K562 (cell line): ENCODE data around the gene SLC6A1. TPM values are rescaled to one million over a fixed set of nuclear protein-coding genes. Genes with fewer than 3 reads are reported as not detected.

Experiments used
- ATAC-seq: fragments of 200-7000 bp; cut with Tn5 transposase; 3 replicates; pipeline ENCODE4 v1.9.1; 2020; ENCODE audit warnings: moderate library complexity
- BruUV-seq: library from RNA; stranded (reverse); fragments of 400-500 nt; replicated peaks from 2 replicates; lab custom pipeline; 2021; lab: Mats Ljungman, UMichigan
- CTCF ChIA-PET: fragments of 300-600 bp; formaldehyde crosslinking; extraction: SDS; loops from one replicate; lab custom pipeline; 2021; ENCODE audit warnings: low intra/inter-chr PET ratio; lab: Yijun Ruan, JAX
- POLR2A ChIA-PET: fragments of 300-600, 350-650 bp; sonication (Branson Sonifier 250); formaldehyde crosslinking; extraction: SDS; loops from one replicate; lab custom pipeline; 2021; ENCODE audit warnings: antibody characterized with exemption, inconsistent platforms; lab: Yijun Ruan, JAX
- DNase-seq, 4 experiments: peaks; one replicate each; pipeline versions ENCODE4 v3.0.0 to v3.0.0-alpha.2; 2011 to 2018; ENCODE audit warnings: low spot score in 3 of 4, mixed read lengths in 3 of 4; ENCODE audit errors: extremely low read depth in 1 of 4
- FAIRE-seq: peaks from 2 replicates; lab custom pipeline; 2011; peaks lifted over from hg19 to GRCh38; lab: Jason Lieb, UNC
- H2AFZ ChIP-seq: 2 replicates; pipeline ENCODE4 v1.6.0; 2011; ENCODE audit warnings: low read depth, low read length, control low read depth, inconsistent platforms
- H3K27ac ChIP-seq: fragments of 200-600 bp; 3 replicates; pipeline ENCODE4 v1.8.0; 2011; ENCODE audit warnings: low read depth, mild to moderate bottlenecking, control low read depth, inconsistent platforms, low read length, moderate library complexity, mixed read lengths; ENCODE audit errors: extremely low read depth
- H3K27me3 ChIP-seq, 2 experiments: fragments of 300-600 bp in 1 of 2; 2 replicates in 1 of 2; 3 replicates in 1 of 2; pipeline versions ENCODE4 v1.6.0 to v1.8.0; 2011; ENCODE audit warnings: inconsistent platforms in 2 of 2, low read length in 2 of 2, mild to moderate bottlenecking in 1 of 2, mixed read lengths in 1 of 2, moderate library complexity in 1 of 2; ENCODE audit not compliant: control insufficient read depth in 2 of 2, insufficient read depth in 2 of 2
- H3K36me3 ChIP-seq: fragments of 300-600 bp; 3 replicates; pipeline ENCODE4 v1.8.0; 2011; ENCODE audit warnings: mild to moderate bottlenecking, low read length, inconsistent platforms; ENCODE audit not compliant: control insufficient read depth, insufficient read depth
- H3K4me1 ChIP-seq, 2 experiments: fragments of 200-600 bp in 1 of 2; replicated peaks in 1 of 2; 2 replicates in 1 of 2; 3 replicates in 1 of 2; pipeline versions ENCODE4 v1.5.1 to v1.8.0; 2011; ENCODE audit warnings: inconsistent platforms in 2 of 2, low read length in 2 of 2, mild to moderate bottlenecking in 1 of 2, mixed read lengths in 1 of 2, moderate library complexity in 1 of 2; ENCODE audit not compliant: control insufficient read depth in 2 of 2, insufficient read depth in 2 of 2
- H3K4me2 ChIP-seq: 2 replicates; pipeline ENCODE4 v1.6.1; 2011; ENCODE audit warnings: low read length, control low read depth, inconsistent platforms, mixed read lengths; ENCODE audit not compliant: insufficient read depth
- H3K4me3 ChIP-seq: fragments of 200-600 bp; sonication (generic), shearing (Covaris generic); 2 replicates; pipeline ENCODE4 v1.5.1; 2016; ENCODE audit warnings: control low read depth, inconsistent platforms
- H3K79me2 ChIP-seq: fragments of 200-600 bp; 3 replicates; pipeline ENCODE4 v1.8.0; 2011; ENCODE audit warnings: low read length, inconsistent platforms; ENCODE audit not compliant: control insufficient read depth, insufficient read depth
- H3K9ac ChIP-seq, 2 experiments: 2 replicates each; pipeline versions ENCODE4 v1.6.0 to v1.6.1; 2011; ENCODE audit warnings: low read depth in 2 of 2, low read length in 2 of 2, control low read depth in 1 of 2, inconsistent platforms in 1 of 2, mild to moderate bottlenecking in 1 of 2, mixed read lengths in 1 of 2; ENCODE audit not compliant: insufficient read depth in 1 of 2
- H3K9me1 ChIP-seq: one replicate; pipeline ENCODE4 v1.6.0; 2011; ENCODE audit warnings: inconsistent platforms, mild to moderate bottlenecking, low read length, moderate library complexity; ENCODE audit not compliant: control insufficient read depth, insufficient read depth
- H3K9me3 ChIP-seq: replicated peaks from 2 replicates; pipeline ENCODE4 v1.5.1; 2011; ENCODE audit warnings: low read depth, low read length, inconsistent platforms; ENCODE audit not compliant: control insufficient read depth, insufficient read depth
- H4K20me1 ChIP-seq: replicated peaks from 2 replicates; pipeline ENCODE4 v1.6.1; 2011; ENCODE audit warnings: low read length, inconsistent platforms, mixed read lengths; ENCODE audit not compliant: control insufficient read depth, insufficient read depth
- ATF4 ChIP-seq: fragments of 450-650 bp; formaldehyde crosslinking; IDR thresholded peaks from 2 replicates; pipeline ENCODE4 v1.4.0; 2022; ENCODE audit warnings: mild to moderate bottlenecking, moderate library complexity
- CXXC5 ChIP-seq: fragments of 250-450 bp; sonication (Bioruptor Pico); IDR thresholded peaks from 2 replicates; pipeline ENCODE4 v1.8.0; 2022; ENCODE audit warnings: inconsistent platforms, mild to moderate bottlenecking, moderate library complexity
- E2F6 ChIP-seq, 2 experiments: IDR thresholded peaks; 2 replicates each; pipeline ENCODE4 v1.6.1; 2011; ENCODE audit warnings: borderline replicate concordance in 1 of 2, control low read depth in 1 of 2, low read depth in 1 of 2, low read length in 1 of 2, mild to moderate bottlenecking in 1 of 2, mixed read lengths in 1 of 2, moderate library complexity in 1 of 2; ENCODE audit not compliant: insufficient read depth in 1 of 2, insufficient read length in 1 of 2, poor library complexity in 1 of 2, severe bottlenecking in 1 of 2; ENCODE audit errors: extremely low read depth in 1 of 2
- HCFC1 ChIP-seq: IDR thresholded peaks from 2 replicates; pipeline ENCODE4 v1.6.1; 2012; ENCODE audit warnings: low read depth, low read length, improper control_type of control experiment
- MEIS2 ChIP-seq: fragments of 450-650 bp; IDR thresholded peaks from 2 replicates; pipeline ENCODE4 v1.6.1; 2014; ENCODE audit warnings: mild to moderate bottlenecking; ENCODE audit not compliant: partially characterized antibody
- NFATC3 ChIP-seq: fragments of 450-650 bp; IDR thresholded peaks from 2 replicates; pipeline ENCODE4 v1.6.1; 2017; ENCODE audit warnings: mild to moderate bottlenecking
- SMAD3 ChIP-seq: fragments of 450-650 bp; formaldehyde crosslinking; conservative IDR thresholded peaks from 2 replicates; pipeline ENCODE4 v1.4.0; 2020; ENCODE audit warnings: mild to moderate bottlenecking
- TCF7 ChIP-seq: sonication (generic); IDR thresholded peaks from 2 replicates; pipeline ENCODE4 v1.6.1; 2016; ENCODE audit warnings: antibody characterized with exemption, borderline replicate concordance
- TFAM ChIP-seq: fragments of 250-450 bp; sonication (Bioruptor Pico); conservative IDR thresholded peaks from 2 replicates; pipeline ENCODE4 v1.5.0; 2021; ENCODE audit warnings: mild to moderate bottlenecking, moderate library complexity
- YBX1 ChIP-seq: fragments of 450-650 bp; IDR thresholded peaks from 2 replicates; pipeline ENCODE4 v1.7.1; 2016; ENCODE audit warnings: mild to moderate bottlenecking
- ZBTB17 ChIP-seq: fragments of 450-650 bp; formaldehyde crosslinking; IDR thresholded peaks from 2 replicates; pipeline ENCODE4 v1.4.0; 2020; ENCODE audit warnings: mild to moderate bottlenecking
- ZFX ChIP-seq: sonication (generic); formaldehyde crosslinking; IDR thresholded peaks from 2 replicates; pipeline ENCODE4 v1.8.0; 2022; ENCODE audit warnings: mild to moderate bottlenecking, missing genetic modification reagents, moderate library complexity
- ZNF239 ChIP-seq: fragments of 250-450 bp; sonication (Bioruptor Pico); IDR thresholded peaks from 2 replicates; pipeline ENCODE4 v1.4.0; 2020; ENCODE audit warnings: mild to moderate bottlenecking
- ZNF551 ChIP-seq: fragments of 250-450 bp; sonication (Bioruptor Pico); IDR thresholded peaks from 2 replicates; pipeline ENCODE4 v1.5.0; 2021; ENCODE audit warnings: mild to moderate bottlenecking, moderate library complexity
- ZNF764 ChIP-seq: fragments of 250-450 bp; sonication (Bioruptor Pico); IDR thresholded peaks from 2 replicates; pipeline ENCODE4 v1.4.0; 2020; ENCODE audit warnings: low read depth, mild to moderate bottlenecking, moderate library complexity
- ZSCAN32 ChIP-seq: fragments of 450-650 bp; formaldehyde crosslinking; IDR thresholded peaks from 2 replicates; pipeline ENCODE4 v1.4.0; 2020; ENCODE audit warnings: mild to moderate bottlenecking, moderate library complexity
- WGBS: fragments of 100-300 bp; shearing (Covaris generic); methylation state at CpG from one replicate; pipeline ENCODE4 v1.1.6; 2016; ENCODE audit warnings: low coverage, mixed read lengths; ENCODE audit not compliant: insufficient coverage; ENCODE audit errors: missing lambda C conversion rate; 5-methylcytosine and 5-hydroxymethylcytosine counted together
- in situ Hi-C: fragments of 300-500 bp; cut with MboI; formaldehyde crosslinking; loops from 4 replicates; pipeline ENCODE4 v1.15.0; 2018; ENCODE audit warnings: inconsistent platforms, mixed read lengths
- intact Hi-C: fragments of 100-400 bp; cut with micrococcal nuclease; formaldehyde crosslinking; loops from 2 replicates; pipeline ENCODE4 v1.14.2; 2022
- polyA plus RNA-seq, 8 experiments: library from polyadenylated mRNA; depleted of rRNA in 4 of 8; stranded (reverse) in 5 of 8; unstranded in 3 of 8; fragments of >200 nt; fragmentation: Nextera tagmentation in 2 of 8; fragmentation: Illumina TruSeq in 1 of 8; extraction: Ambion mirVana in 2 of 8; extraction: Trizol in 1 of 8; gene quantifications; 2 replicates each; pipeline versions ENCODE4 v1.2.1 to v1.2.3, GENCODE V29; 2011 to 2014; ENCODE audit warnings: inconsistent platforms in 1 of 8, missing spikeins in 1 of 8
- total RNA-seq, 7 experiments: library from RNA; depleted of rRNA in 6 of 7; stranded (reverse); fragments of >200 nt in 6 of 7; fragmentation: Illumina TruSeq in 2 of 7; extraction: Trizol in 2 of 7; gene quantifications; 2 replicates each; pipeline versions ENCODE4 v1.2.1 to v1.2.3, GENCODE V29; 2011 to 2021; ENCODE audit warnings: low replicate concordance in 1 of 7

The SLC6A1 gene
- total and polyA plus RNA-seq, 9 of the 15 experiments (the other 6 are each of a cell fraction or from before 2014, with no cell fraction given) = not detected

- WGBS = 0% methylated on average over 5 of the region's 5 CpGs
- no peak for FAIRE-seq
- peaks cover 15% of the 10 kb centered on the region; the same call in 1 of the 2 replicates for H4K20me1 ChIP-seq
Measured at GRCh38 chr3:11016727-11017126, 24.2 kb downstream of the SLC6A1 start.

GRCh38 chr3:11019116-11019819, 26.7 kb downstream of the SLC6A1 start:
- Histone ChIP-seq H3K9ac (no peak overlapping the region), H3K27me3 (peaks cover 27 to 66% of the 10 kb centered on the region in 2 experiments; a peak in 4 of 5 replicates), H3K27ac (no peak overlapping the region), H3K36me3 (no peaks in the 10 kb centered on the region), H3K4me2 (no peak overlapping the region), H2AFZ (no peak overlapping the region), H3K79me2 (no peaks in the 10 kb centered on the region), H4K20me1 (peaks cover 18% of the 10 kb centered on the region; the same call in 1 of the 2 replicates), H3K9me3 (no peaks in the 10 kb centered on the region), H3K4me1 (0 out of 5 replicates have a peak, but pooled peaks cover 0 to 3% of the 10 kb centered on the region in 2 experiments), H3K9me1 (no peaks in the 10 kb centered on the region), H3K4me3 (no peak overlapping the region)
- no TSS peak for BruUV-seq
- in situ Hi-C loops = no loop called here
- POLR2A ChIA-PET = interaction anchor here (0.6 kb wide), 2 partner anchors 10 to 501 kb away, joined by 3 to 4 read pairs; no protein-coding TSS in a partner anchor
- DNase-seq = no peak
- no peak for FAIRE-seq
- no peak for ATAC-seq
- intact Hi-C loops = no loop called here
- 3% methylated on average over 3 of the region's 3 CpGs for WGBS
- CTCF ChIA-PET = no interaction called here
- TF ChIP-seq ZNF764 = no peak
- TF ChIP-seq ZNF551 (CRISPR knock-in tag) = no peak
- no peak for TF ChIP-seq MEIS2
- TF ChIP-seq ZBTB17 = no peak
- no peak for TF ChIP-seq SMAD3 (CRISPR knock-in tag)
- TF ChIP-seq ATF4 (CRISPR knock-in tag) = no peak
- TF ChIP-seq E2F6 (IDR thresholded peaks at IDR 0.05; ENCODE audit: borderline replicate concordance in 1 of 2, extremely low read depth in 1 of 2, insufficient read depth in 1 of 2, insufficient read length in 1 of 2, low read depth in 1 of 2, low read length in 1 of 2, poor library complexity in 1 of 2, severe bottlenecking in 1 of 2) = no peak
- TF ChIP-seq NFATC3 = no peak
- no peak for TF ChIP-seq HCFC1
- TF ChIP-seq ZFX (CRISPR knock-in tag) = no peak
- TF ChIP-seq ZSCAN32 = no peak
- no peak for TF ChIP-seq CXXC5 (CRISPR knock-in tag)

More at GRCh38 chr3:11016727-11017126, 24.2 kb downstream of the SLC6A1 start:
- Histone ChIP-seq H3K9me3 (no peaks in the 10 kb centered on the region), H3K36me3 (no peaks in the 10 kb centered on the region), H3K9ac (0 out of 4 replicates have a peak overlapping the region, but pooled peaks of 1 of the 2 experiments have one; percentile 48), H3K4me2 (no peak overlapping the region), H3K9me1 (no peaks in the 10 kb centered on the region), H2AFZ (no peak overlapping the region), H3K27ac (no peak overlapping the region), H3K79me2 (no peaks in the 10 kb centered on the region), H3K4me1 (0 out of 5 replicates have a peak, but pooled peaks cover 0 to 3% of the 10 kb centered on the region in 2 experiments), H3K4me3 (no peak overlapping the region), H3K27me3 (peaks cover 41 to 75% of the 10 kb centered on the region in 2 experiments)
- no TSS peak for BruUV-seq
- in situ Hi-C loops (no loop called here), intact Hi-C loops (no loop called here)
- CTCF ChIA-PET = no interaction called here
- ATAC-seq (no peak), DNase-seq (no peak)
- TF ChIP-seq ZNF239 (CRISPR knock-in tag) (no peak), TCF7 (no peak), YBX1 (no peak), TFAM (CRISPR knock-in tag) (no peak)
- POLR2A ChIA-PET = interaction anchor here (0.6 kb wide), 1 partner anchor 67 kb away, joined by 3 read pairs; no protein-coding TSS in a partner anchor
